Uterus (tissue), 2 donors: ENCODE measurements around the gene CAMTA1.
A peak's percentile ranks its signal among the peaks of the same experiment; 100 is the strongest.

Experiments
- POLR2A ChIP-seq, 2 donors: fragments of 450-650 bp; IDR thresholded peaks; one replicate each; pipeline ENCODE4 v1.6.1; 2016; ENCODE audit warnings: antibody characterized with exemption in 2 of 2, mild to moderate bottlenecking in 1 of 2, moderate library complexity in 1 of 2
- TF ChIP-seq, protein P1 (sequence below), 4 experiments: fragments of 200-600 bp in 2 of 4; fragments of 450-650 bp in 2 of 4; sonication (generic) in 2 of 4; IDR thresholded peaks; one replicate each; pipeline ENCODE4 v1.5.1; 2016 to 2019; ENCODE audit warnings: antibody characterized with exemption in 4 of 4, mild to moderate bottlenecking in 2 of 4, moderate library complexity in 1 of 4

DNA sequence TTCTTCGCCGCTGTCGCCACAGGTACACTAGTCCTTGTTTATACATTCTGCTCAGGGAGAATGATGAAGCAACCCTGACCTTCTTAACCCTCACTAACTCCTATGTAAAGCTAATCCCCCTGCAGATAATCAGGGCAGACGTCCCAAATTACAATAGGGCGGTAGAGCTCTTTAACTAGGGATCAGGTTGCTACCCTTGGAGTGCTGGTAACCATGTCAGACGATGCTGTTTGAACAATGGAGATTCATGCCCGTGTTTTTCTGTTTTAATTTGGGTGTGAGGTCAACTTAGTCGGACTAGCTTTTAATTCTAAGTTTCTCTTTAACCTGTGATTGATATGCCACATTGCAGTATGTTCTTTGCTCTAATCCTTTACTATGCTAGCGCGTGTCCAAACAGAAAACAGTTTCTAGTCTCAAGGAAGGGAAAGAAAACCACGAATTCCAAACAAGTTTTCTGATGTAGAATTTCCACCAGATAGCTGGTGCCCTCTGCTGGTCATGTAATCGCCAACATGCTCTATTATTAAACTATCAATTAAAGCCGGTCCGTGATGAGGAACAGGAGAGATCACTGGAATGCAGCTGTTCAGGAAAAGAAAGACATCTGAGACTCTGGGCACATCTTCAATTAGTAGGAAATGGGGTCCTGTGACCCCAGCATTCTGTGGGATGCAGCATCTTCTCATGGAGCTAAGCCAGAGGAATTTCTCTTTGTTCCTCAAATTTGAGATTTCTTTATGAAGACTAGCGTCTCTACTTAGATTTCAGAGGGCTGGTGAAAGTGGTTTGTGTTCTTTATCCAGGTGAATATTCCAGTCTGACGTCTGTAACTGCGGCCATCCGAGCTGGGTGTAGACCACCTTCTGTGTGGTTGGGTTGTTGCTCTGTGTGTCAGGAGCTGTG is 967.5 kb downstream of the CAMTA1 start:
- TF ChIP-seq, protein P1, sequence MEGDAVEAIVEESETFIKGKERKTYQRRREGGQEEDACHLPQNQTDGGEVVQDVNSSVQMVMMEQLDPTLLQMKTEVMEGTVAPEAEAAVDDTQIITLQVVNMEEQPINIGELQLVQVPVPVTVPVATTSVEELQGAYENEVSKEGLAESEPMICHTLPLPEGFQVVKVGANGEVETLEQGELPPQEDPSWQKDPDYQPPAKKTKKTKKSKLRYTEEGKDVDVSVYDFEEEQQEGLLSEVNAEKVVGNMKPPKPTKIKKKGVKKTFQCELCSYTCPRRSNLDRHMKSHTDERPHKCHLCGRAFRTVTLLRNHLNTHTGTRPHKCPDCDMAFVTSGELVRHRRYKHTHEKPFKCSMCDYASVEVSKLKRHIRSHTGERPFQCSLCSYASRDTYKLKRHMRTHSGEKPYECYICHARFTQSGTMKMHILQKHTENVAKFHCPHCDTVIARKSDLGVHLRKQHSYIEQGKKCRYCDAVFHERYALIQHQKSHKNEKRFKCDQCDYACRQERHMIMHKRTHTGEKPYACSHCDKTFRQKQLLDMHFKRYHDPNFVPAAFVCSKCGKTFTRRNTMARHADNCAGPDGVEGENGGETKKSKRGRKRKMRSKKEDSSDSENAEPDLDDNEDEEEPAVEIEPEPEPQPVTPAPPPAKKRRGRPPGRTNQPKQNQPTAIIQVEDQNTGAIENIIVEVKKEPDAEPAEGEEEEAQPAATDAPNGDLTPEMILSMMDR (IDR thresholded peaks at IDR 0.05) = peak; percentile 75 to 91 (median 80)
- no peak for TF ChIP-seq POLR2A (IDR thresholded peaks at IDR 0.05)
